PC-3 (cell line): ENCODE results near the gene PKP2. TPM values are rescaled to one million over a fixed set of nuclear protein-coding genes. Genes with fewer than 3 reads are reported as not detected.

ENCODE experiments used
- ATAC-seq: fragments of 200-7000 bp; cut with Tn5 transposase; 2 replicates; pipeline ENCODE4 v1.9.1; 2020; ENCODE audit warnings: mild to moderate bottlenecking, moderate library complexity
- BruUV-seq: library from RNA; stranded (reverse); fragments of 400-500 nt; replicated peaks from 2 replicates; lab custom pipeline; 2021; lab: Mats Ljungman, UMichigan
- CTCF ChIA-PET: fragments of 300-600 bp; sonication (Branson Sonifier 250); formaldehyde crosslinking; loops from one replicate; lab custom pipeline; 2022; ENCODE audit warnings: antibody characterized with exemption; lab: Charles Lee
- POLR2A ChIA-PET: fragments of 300-600 bp; sonication (Branson Sonifier 250); formaldehyde crosslinking; loops from one replicate; lab custom pipeline; 2022; ENCODE audit warnings: antibody characterized with exemption; ENCODE audit not compliant: unreplicated experiment; lab: Charles Lee
- DNase-seq: peaks from one replicate; pipeline ENCODE4 v3.0.0-alpha.2; 2015
- H2AFZ ChIP-seq: fragments of 300-600 bp; sonication (generic); 2 replicates; pipeline ENCODE4 v1.6.0; 2016; ENCODE audit warnings: antibody characterized with exemption, low read length
- H3F3A ChIP-seq: fragments of 300-600 bp; sonication (generic); one replicate; pipeline ENCODE4 v1.6.0; 2017; ENCODE audit warnings: antibody characterized with exemption, low read length, control low read depth, mild to moderate bottlenecking; ENCODE audit not compliant: unreplicated experiment
- H3K27ac ChIP-seq: fragments of 300-600 bp; sonication (generic); 2 replicates; pipeline ENCODE4 v1.5.1; 2016; ENCODE audit warnings: mild to moderate bottlenecking, low read length
- H3K27me3 ChIP-seq: fragments of 300-600 bp; sonication (generic); 2 replicates; pipeline ENCODE4 v1.6.1; 2016; ENCODE audit warnings: low read length, mixed read lengths
- H3K36me3 ChIP-seq: fragments of 300-600 bp; sonication (generic); 2 replicates; pipeline ENCODE4 v1.6.1; 2016; ENCODE audit warnings: low read depth, mixed run types, low read length, mixed read lengths
- H3K4me1 ChIP-seq: fragments of 300-600 bp; sonication (generic); 2 replicates; pipeline ENCODE4 v1.5.1; 2016; ENCODE audit warnings: low read length; ENCODE audit not compliant: insufficient read depth
- H3K4me2 ChIP-seq: fragments of 300-600 bp; sonication (generic); 2 replicates; pipeline ENCODE4 v1.6.0; 2016; ENCODE audit warnings: low read length
- H3K4me3 ChIP-seq: fragments of 300-600 bp; sonication (generic); 2 replicates; pipeline ENCODE4 v1.5.1; 2016; ENCODE audit warnings: mild to moderate bottlenecking, low read length, mixed read lengths
- H3K79me2 ChIP-seq: fragments of 300-600 bp; sonication (generic); 2 replicates; pipeline ENCODE4 v1.6.1; 2017; ENCODE audit warnings: low read length, mixed read lengths
- H3K9ac ChIP-seq: fragments of 300-600 bp; sonication (generic); 2 replicates; pipeline ENCODE4 v1.6.0; 2016; ENCODE audit warnings: mild to moderate bottlenecking, low read length
- H3K9me2 ChIP-seq: fragments of 300-600 bp; sonication (generic); replicated peaks from 2 replicates; pipeline ENCODE4 v1.6.1; 2016; ENCODE audit warnings: mixed run types, low read length, mixed read lengths
- H3K9me3 ChIP-seq: fragments of 300-600 bp; sonication (generic); 2 replicates; pipeline ENCODE4 v1.6.1; 2016; ENCODE audit warnings: low read length, mixed read lengths
- H4K20me1 ChIP-seq: fragments of 300-600 bp; sonication (generic); 2 replicates; pipeline ENCODE4 v1.6.1; 2016; ENCODE audit warnings: low read length, mixed read lengths
- CTCF ChIP-seq: fragments of 300-600 bp; sonication (generic); conservative IDR thresholded peaks from 2 replicates; pipeline ENCODE4 v1.5.1; 2017; ENCODE audit warnings: antibody characterized with exemption, low read depth, mild to moderate bottlenecking, low read length
- EZH2 ChIP-seq: fragments of 300-600 bp; sonication (generic); IDR thresholded peaks from one replicate; pipeline ENCODE4 v1.6.1; 2017; ENCODE audit warnings: antibody characterized with exemption, mild to moderate bottlenecking, low read length; ENCODE audit not compliant: unreplicated experiment
- EZH2phosphoT487 ChIP-seq: fragments of 300-600 bp; sonication (generic); IDR thresholded peaks from 2 replicates; pipeline ENCODE4 v1.6.1; 2018; ENCODE audit warnings: mild to moderate bottlenecking, antibody characterized with exemption, low read length, borderline replicate concordance
- intact Hi-C: fragments of 100-400 bp; cut with micrococcal nuclease; formaldehyde crosslinking; loops from 2 replicates; pipeline ENCODE4 v1.9.0; 2023
- total RNA-seq: library from RNA; depleted of rRNA; stranded (reverse); fragments of >200 nt; gene quantifications from 2 replicates; pipeline ENCODE4 v1.2.3, GENCODE V29; 2014

PKP2 gene
- total RNA-seq, 1 experiment from 2014 or later = 12.7 TPM

- Histone ChIP-seq H3F3A (no peaks in the 10 kb centered on the region), H3K4me3 (peak within 1 kb of the TSS; percentile 93), H2AFZ (peak within 1 kb of the TSS; percentile 93), H3K9me2 (no peaks in the 10 kb centered on the region), H3K27me3 (no peaks in the 10 kb centered on the region), H3K9me3 (no peaks in the 10 kb centered on the region), H3K27ac (peak within 1 kb of the TSS; percentile 85), H3K79me2 (peaks cover 34% of the 10 kb centered on the region), H3K4me2 (peak within 1 kb of the TSS; percentile 94), H3K36me3 (peaks cover 14% of the 10 kb centered on the region; the same call in 1 of the 2 replicates), H3K9ac (peak within 1 kb of the TSS; percentile 97), H3K4me1 (peaks cover 22% of the 10 kb centered on the region), H4K20me1 (no peaks in the 10 kb centered on the region; the same call in 1 of the 2 replicates)
- no TSS peak for BruUV-seq
- TF ChIP-seq CTCF (peak; percentile 86), EZH2 (no peak)
- CTCF ChIA-PET = interaction anchor here (0.6 to 1.2 kb wide), 5 partner anchors 141 to 1102 kb away, joined by 3 to 6 read pairs (median 4); partner anchors contain the start of gene PKP2
- DNase-seq (peak; percentile 96), ATAC-seq (peak; percentile 80)
- POLR2A ChIA-PET = interaction anchor here (0.5 to 2.2 kb wide), 10 partner anchors 84 to 689 kb away, joined by 3 to 9 read pairs (median 3); partner anchors contain the start of gene PKP2
- intact Hi-C loops = loop anchor here (1.0 to 10.0 kb wide), 9 partner anchors 77 to 1266 kb away; partner anchors contain the start of genes ALG10, DNM1L and ETFBKMT
Observed at GRCh38 chr12:32755654-32756475, 140.7 kb downstream of the PKP2 start, which contains the start of gene YARS2. Gene YARS2 (minus strand): TSS chr12:32755897. CDS start chr12:32755874, 23 bp downstream.

- no peak for TF ChIP-seq EZH2phosphoT487
- peak; percentile 66 for TF ChIP-seq CTCF
- peak; percentile 91 for DNase-seq
- no peaks in the 10 kb centered on the region for H3F3A ChIP-seq
- no peaks in the 10 kb centered on the region for H3K27me3 ChIP-seq
- H3K27ac ChIP-seq = peak overlapping the region; percentile 85
- H3K9ac ChIP-seq = peak overlapping the region; percentile 97
- ChIA-PET POLR2A (interaction anchor here (0.5 to 2.2 kb wide), 8 partner anchors 76 to 690 kb away, joined by 3 to 8 read pairs (median 4); partner anchors contain the start of genes DNM1L and PKP2), CTCF (interaction anchor here (0.6 to 1.2 kb wide), 5 partner anchors 142 to 1102 kb away, joined by 3 to 6 read pairs (median 4); partner anchors contain the start of gene PKP2)
- H3K4me1 ChIP-seq = peaks cover 22% of the 10 kb centered on the region
- H4K20me1 ChIP-seq = no peaks in the 10 kb centered on the region; the same call in 1 of the 2 replicates
- H3K9me2 ChIP-seq = no peaks in the 10 kb centered on the region
- H3K36me3 ChIP-seq = peaks cover 18% of the 10 kb centered on the region
- ATAC-seq = peak; percentile 63
- H2AFZ ChIP-seq = peak overlapping the region; percentile 93
- H3K9me3 ChIP-seq = no peaks in the 10 kb centered on the region
- H3K4me2 ChIP-seq = peak overlapping the region; percentile 94
- peak overlapping the region; percentile 93 for H3K4me3 ChIP-seq
- TSS peak; percentile 84 for BruUV-seq
- peaks cover 34% of the 10 kb centered on the region for H3K79me2 ChIP-seq
- intact Hi-C loops = loop anchor here (1.0 to 10.0 kb wide), 6 partner anchors 76 to 1100 kb away; partner anchors contain the start of genes DNM1L and ETFBKMT
Observed at GRCh38 chr12:32755051-32755653, 141.4 kb downstream of the PKP2 start.
